Stimulated activated CD4-positive, alpha-beta T cell treated with anti-CD3 and anti-CD28 coated beads, Interleukin-12 subunit alpha, Interleukin-12 subunit beta, amount 100 ng/mL, for 24 hours (primary cell): ENCODE measurements around the gene RBM28.

Experiments
- DNase-seq, 2 experiments: peaks; one replicate each; pipeline ENCODE4 v3.0.0-alpha.2; 2020; ENCODE audit warnings: low read depth in 2 of 2

Gene RBM28, protein sequence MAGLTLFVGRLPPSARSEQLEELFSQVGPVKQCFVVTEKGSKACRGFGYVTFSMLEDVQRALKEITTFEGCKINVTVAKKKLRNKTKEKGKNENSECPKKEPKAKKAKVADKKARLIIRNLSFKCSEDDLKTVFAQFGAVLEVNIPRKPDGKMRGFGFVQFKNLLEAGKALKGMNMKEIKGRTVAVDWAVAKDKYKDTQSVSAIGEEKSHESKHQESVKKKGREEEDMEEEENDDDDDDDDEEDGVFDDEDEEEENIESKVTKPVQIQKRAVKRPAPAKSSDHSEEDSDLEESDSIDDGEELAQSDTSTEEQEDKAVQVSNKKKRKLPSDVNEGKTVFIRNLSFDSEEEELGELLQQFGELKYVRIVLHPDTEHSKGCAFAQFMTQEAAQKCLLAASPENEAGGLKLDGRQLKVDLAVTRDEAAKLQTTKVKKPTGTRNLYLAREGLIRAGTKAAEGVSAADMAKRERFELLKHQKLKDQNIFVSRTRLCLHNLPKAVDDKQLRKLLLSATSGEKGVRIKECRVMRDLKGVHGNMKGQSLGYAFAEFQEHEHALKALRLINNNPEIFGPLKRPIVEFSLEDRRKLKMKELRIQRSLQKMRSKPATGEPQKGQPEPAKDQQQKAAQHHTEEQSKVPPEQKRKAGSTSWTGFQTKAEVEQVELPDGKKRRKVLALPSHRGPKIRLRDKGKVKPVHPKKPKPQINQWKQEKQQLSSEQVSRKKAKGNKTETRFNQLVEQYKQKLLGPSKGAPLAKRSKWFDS

DNA sequence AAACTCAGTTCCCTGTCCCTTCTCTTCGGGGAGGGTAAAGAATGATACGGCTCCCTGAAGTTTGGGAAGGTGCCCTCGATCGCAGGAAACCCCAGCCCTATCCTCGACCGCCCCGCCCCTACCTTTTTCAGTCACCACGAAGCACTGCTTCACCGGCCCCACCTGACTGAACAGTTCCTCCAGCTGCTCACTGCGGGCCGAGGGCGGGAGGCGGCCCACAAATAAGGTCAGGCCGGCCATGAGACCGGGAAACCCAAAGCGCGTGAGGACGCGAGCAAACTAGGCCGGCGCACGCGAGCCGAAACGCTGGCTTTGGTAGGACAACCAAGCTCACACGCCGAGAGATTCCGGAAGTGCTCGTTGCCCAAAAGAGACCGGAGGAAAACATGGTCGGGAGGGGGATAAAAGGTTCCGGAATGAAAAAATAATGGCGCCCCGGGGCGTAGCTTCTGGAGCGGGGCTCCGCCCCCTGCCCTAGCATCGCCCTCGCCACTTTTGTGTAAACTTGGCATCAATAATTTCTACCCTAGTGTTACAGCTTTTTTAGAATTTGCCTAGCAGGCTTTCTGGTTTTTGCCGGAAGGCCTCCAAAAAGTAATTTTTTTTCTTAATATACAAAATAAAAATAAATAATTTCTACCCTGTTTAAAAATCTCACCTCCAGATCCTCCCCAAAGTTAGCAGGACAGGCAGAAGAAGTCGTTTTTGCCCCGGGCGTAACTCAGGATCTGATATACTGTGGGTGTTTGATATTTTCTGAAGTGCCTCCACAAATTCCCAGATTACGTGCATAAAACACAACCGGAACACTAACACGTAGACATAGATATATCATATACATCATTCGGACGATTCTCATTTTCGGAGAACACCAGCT, at the start of gene RBM28:
Gene RBM28 (minus strand): TSS at position 355 of the 877 bp plus-strand sequence. CDS start 115 bp downstream, at position 240.
- peak; percentile 74 to 77 for DNase-seq

DNA sequence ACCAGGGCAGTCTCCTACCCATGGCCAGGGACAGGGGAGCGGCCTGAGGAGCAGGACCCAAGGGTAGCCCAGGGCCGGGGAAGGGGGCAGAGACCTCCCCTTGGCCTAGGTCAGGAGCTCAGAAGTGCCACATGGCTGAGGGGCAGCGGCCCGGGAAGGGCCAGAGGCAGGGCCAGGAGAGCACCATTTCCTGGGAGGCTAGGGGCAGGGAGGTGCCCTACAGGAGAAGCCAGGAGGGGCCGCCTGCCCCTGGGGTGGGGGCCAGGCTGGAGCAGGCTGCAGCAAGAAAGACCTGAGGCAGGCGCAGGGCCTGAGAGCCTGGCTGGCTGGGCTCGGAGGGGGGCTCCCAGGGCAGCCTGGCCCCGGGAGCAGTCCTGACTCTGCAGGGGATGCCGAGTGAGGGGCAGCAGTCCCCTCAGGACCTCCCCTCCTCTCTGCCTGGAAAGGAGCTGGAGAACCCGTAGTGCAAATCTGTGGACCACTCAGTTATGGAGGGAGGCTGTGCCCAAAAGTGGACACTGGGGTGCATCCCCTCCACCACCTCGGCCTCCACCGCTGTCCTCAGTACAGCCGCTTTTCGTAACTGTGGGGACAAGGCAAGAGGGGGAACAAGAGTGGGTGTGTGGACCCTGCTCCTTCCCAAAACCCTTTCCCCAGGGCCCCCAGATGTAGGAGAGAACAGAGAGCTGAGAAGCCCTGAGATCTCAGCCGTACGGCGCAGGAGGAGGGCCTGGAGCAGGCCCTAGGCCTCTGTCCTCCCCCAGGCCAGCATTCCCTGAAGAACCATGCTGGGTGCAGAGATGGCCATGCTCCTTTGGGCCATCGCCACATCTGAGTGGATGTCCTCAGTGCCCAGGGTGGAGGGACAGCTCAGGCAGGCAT, 49.0 kb upstream of the RBM28 start:
- no peak for DNase-seq

DNA sequence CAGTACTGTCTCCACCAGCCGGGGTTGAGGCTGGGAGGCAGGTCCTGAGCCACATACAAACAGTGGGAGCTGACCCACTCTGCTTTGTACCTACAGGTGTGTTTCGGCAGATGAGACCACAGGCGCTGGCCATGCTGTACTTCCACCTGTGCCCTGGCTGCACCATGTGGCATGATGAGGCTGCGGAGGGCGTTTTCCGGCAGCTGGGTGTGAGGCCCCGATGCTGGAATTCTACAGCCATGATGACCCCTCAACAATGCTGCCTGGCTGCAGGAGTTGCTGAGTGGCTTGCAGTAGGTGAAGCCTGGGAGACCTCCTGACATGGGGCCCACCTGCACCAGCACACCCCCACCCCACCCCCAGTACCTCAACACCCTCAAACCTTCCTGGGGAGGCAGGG, 48.1 kb upstream of the RBM28 start:
- DNase-seq = no peak

DNA sequence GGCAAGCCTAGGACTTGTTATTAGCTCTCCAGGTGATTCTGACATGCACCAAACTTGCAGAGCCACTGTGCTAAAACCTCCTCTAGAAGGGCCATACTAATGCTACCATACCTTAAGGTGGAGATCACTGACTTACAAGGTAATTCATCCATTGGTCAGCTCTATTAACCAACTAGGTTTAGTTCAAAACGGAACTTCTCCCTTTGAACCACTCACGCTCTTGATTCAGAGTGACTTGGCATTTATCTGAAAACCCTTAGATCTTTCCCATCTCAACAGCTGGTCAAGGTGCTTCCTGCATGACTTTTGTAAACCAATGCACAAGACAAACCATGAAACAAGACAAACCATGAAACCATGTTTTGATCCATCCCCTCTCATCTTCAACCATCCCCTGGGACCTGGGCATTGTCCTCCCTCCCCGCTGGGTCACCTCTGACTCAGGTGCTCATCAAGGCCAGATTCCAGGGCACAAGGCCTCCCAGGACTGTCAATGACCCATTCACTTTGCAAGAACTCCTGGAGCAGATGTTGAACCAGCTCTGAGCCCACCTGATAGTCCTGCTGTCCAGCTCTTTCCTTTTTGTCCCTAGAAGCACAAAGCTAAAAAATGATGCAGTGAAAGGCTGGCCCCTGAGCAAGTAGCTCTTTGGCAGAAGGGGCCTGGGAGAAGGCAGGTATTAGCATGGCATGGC, 47.3 kb upstream of the RBM28 start:
- DNase-seq = no peak

DNA sequence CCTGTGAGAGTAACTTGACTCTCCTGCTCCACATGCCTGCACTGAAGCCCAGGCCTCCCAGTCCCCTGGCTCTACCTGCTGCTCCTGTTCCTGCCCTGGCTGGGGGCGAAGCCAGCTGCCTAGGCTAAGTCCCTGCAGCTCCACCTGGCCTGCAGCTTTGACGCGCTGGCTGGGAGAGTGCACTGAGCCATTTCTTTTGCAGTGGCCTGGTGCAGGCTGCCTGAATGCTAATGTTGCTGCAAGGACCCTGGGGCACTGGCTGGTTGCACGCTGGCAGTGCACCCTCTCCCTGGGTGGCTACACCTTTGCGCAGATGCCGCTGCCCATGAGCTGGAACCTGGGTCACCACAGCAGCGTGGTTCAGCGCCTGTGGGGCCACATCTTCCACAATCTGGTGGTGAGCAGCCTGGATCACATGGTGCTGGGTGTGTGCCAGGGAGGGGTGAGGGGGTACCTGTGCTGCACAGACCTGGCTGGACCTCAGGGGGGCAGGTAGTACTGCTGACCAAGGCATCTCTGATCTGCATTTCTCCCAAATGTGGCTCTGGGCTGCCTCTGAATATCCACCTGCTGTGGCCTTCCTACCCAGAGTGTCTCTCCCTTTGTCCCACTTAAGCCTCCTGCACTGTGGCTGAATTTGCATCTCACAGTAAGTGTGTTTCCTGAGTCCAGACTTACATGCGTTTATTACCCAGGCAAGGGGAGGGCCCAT, 46.1 kb upstream of the RBM28 start:
- DNase-seq = no peak

DNA sequence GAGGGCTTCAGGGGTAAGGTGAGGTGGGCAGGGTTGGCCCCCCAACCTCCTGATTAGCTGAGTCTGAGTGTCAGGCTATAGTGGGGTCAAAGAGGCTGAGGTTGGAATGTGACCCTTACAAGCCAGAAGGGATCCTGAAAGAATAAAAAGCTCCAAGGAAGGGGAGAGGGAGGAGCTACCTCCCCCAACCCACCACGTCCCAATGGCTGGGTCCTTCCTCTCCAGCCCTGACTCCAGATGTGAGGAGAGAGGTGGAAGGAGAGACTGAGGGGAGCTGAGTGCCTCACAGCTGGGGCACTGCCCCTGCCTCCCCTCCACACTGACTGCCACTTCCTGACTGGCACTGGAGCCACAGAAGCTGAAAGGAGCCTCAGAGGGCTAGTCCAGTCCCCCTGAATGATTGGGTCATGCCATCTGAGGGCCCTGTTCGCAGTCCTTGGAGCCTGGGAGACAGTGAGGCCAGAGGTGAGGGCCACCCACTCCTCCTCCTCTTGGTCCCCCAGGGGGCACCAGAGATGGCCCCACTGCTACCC, 45.4 kb upstream of the RBM28 start:
- DNase-seq = no peak

DNA sequence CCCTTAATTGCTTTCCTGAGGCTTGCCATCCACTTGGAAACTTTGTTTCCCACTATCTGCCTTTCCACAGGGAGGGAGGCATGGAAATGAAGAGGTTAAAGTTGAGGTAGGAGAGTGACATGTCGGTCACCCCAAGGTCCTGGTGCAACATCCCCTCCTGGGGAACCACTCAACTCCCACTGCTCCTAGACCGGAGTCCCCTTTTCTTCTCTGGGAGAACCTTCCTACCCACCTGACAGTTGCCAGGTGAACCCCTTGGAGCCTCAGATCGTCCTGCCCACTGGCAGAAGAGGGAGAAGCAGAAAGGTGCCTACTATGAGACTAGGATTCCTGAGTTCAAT, 44.4 kb upstream of the RBM28 start:
- no peak for DNase-seq

DNA sequence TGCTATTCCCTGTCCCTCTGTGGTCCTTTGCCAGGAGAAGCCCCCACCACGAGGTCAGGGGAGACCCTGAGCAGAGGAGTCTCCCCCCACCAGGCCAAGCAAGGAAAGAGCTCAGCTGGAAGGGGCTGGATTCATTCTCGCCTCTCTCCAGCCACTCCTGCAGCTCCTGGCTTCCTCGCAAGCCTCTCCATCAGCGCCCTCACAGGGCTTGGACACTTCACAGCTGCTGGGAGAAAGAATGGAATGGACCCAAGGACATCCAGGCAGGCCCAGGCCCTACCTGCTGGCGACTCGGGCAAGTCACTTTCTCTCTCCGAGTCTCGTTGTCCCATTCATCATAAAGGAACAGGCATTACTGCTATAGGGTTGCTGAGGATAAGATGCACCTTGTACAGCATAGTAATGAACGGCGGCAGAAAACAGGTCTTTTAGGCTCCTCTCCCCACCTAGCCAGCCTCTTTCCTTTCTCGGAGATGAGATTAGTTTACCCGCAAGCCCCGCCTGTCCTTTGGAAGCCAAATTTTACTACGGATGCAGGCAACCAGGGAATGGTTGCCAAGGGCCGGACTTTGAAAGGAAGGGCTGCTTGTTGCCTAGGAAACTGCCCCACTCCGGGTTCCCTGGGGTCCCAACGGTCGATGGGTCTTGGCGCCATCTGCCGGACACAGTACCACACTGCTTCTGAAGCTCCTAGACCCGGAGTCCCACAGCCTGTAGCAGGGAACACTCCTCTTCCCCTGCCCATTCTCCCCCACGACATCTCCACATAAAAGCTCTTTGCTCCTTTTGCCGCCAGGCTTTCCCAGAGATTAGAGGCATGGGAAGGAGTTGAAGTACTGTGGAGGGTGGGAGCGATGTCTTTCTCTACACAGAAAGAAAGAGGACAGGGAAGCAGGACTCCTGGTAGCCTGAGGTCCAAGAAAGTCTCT, 43.8 kb upstream of the RBM28 start:
- DNase-seq = peak; percentile 49 to 71

DNA sequence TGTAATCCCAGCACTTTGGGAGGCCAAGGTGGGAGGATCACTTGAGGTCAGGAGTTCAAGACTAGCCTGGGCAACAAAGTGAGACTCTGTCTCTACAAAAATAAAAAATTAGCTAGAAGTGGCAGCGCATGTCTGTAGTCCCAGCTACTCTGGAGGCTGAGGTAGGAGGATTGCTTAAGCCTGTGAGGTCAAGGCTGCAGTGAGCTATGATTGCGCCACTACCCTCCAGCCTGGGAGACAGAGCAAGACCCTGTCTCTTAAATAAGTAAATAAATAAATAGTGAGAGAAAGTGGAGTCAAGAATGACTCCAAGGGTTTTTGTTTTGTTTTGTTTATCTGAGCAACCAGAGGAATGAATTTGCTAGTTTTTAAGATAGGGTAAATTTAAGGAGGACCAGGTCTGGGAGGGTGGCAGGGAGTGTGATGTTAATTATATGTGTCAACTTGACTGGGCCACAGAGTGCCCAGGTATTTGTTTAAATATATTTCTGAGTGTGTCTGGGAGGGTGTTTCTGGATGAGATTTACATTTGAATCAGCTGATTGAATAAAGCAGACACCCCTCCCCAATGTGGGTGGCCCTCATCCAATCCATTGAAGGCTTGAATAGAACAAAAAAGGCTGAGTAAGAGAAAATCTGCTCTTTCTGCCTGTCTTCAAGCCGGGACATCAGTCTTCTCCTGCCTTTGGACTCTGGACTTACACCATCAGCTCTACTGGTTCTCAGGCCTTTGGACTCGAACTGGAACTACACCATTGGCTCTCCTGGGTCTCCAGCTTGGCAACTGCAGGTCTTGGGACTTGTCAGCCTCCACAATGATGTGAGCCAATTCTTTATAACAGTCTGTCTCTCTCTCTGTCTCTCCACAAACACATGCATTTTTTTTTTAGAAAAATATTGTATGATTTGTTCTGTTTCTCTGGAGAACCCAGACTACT, 42.5 kb upstream of the RBM28 start:
- DNase-seq = no peak

DNA sequence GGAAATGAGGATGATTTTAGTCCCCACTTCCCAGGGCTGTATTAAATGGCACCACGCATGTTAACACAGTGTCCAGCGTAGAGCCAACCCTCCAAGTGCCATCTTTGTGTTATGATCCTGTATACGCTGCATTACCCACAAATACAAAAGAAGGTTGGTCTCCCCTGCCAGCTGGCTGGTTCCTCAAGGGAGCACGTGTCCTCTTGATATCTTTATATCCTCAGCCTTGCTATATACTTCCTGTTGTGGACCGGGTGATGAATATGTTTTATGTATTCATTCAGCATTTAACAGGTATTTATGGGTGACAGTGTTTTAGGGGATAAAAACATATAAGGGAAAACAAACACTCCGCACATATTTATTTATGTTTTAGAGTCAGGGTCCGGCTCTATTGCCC, 41.0 kb upstream of the RBM28 start:
- no peak for DNase-seq

DNA sequence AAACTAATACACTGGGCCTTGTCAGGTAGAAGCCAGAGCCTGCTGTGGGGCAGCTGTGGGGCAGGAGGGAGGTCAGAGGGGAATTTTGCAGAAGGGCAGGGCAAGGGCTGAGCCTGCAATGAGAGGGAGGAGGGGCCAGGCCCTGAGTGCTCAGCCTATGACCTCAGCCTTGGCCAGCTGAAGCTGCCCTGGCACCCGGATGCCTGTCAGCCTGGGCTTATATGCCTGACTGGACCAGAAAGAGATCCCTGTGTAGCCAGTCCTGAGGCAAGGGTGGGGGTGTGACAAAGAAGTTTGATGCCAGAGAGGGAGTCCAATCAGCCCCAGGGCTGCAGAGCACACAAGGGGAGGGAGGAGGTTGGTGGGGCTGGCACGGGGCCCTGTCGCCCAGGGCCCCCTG, 40.1 kb upstream of the RBM28 start:
- DNase-seq = no peak

DNA sequence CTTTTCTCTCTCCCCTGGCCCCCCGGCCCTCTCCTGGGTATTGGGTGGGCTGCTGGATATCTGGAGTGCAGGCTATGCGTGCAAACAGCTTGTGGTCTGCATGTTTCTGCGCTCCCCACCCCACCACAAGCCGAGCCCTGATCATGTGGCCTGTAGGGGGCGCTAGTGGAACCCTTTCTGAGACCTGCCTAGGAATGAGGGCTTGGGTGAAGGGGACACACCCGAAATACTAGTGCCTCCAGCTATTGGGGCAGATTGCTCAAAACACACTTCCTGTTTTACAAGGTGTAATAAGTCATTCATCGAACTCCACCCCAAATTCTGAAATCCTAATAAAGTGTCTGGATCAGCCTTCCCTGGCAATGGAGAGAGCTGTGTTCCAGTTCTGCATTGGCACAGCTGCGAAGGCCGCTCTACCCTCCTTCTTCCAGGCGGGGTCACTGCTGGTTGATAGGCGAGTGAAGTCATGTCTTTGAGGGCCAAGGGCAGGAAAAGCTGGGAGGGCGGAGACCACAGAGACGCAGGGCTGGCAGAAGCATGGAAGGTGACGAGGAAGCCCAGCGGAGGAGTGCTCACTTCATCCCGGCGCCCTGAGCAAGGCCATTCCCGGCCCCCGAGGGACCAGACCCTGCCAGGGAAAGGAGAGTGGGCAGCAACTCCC, 37.6 kb upstream of the RBM28 start:
- peak in 1 of 2 experiments; percentile 42 for DNase-seq

DNA sequence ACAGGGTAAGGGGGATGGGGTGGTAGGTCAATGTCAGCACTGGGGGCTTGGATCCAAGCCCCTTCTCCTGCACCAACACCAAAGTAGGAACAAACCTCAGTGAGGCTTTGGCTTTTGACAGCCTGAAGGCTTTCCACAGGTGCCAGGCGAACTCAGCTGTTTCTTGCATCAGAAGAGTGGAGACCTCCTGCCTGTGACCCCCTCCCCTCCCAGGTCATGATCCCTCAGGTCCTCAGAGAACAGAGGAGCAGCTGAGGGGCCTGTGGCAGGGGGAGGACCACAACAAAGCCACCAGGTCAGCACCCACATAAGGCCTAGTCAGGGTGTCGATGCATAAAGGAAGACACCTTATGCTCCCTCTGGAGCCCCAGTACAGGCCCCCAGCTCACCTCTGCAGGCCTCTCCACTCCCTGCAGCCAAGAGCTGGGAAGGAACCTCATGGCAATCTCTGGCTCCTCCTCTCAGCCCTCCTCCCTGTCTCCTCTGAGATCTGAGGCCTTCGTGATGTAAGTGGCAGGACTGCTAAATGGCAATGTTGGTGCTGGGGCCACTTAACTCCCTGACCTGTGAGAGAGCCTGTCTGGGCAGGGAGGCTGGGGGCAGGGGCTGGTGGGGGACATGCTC, 36.9 kb upstream of the RBM28 start:
- DNase-seq = no peak

DNA sequence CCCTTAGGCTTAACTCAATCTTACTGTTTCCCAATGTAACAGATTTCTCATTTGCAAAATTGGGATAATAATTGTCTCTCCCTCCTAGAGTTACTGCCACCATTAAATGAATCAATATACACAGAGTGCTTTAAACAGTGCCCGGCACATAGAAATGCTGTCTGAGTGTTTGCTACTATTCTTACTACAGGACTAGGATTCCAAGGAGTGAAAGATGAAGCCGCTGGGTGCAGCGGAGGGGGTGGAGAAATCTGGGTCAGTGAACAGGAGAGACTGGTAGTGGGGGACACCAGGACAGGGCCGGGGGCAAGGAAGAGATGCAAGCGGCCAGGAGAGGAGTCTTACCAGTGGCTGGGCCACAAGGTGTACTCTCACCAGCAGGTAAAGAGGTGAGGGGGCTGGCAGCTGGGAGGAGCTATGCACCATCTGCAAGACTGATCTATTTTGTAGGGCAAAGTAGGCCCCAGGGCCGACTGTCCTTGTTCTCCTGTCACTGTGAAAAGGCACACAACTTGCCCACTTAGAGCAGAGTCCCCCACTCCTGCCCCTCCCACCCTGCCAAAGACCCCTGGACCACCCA, 36.3 kb upstream of the RBM28 start:
- no peak for DNase-seq

DNA sequence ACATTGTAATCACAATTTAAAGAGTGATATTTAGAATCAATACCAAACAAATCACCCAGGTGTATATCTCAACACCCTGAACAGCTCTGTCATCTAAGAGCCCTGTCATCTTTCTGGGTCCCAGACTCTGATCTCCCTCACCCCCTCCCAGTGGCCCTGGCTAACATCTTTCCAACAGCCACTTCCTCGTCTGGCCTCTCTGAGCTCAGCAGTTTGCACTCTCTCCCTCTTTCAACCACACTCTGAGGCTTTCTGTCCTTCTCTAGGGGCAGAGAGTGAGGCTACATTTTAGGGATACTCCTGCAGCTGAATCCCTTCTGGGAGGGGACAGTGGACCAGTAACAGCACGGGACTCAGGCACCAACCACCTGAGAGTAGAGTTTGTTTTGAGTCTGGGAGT, 34.9 kb upstream of the RBM28 start:
- no peak for DNase-seq

DNA sequence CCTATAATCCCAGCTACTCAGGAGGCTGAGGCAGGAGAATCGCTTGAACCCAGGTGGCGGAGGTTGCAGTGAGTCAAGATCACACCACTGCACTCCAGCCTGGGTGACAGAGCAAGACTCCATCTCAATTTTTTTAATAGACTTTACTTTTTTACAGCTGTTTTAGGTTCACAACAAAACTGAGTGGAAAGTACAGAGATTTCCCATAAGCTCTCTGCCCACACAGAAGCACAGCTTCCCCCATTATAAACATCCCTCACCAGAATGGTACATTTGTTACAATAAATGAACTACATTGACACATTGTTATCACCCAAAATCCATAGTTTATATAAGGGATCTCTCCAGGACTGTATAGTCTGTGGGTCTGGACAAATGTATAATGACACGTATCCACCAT, 32.4 kb upstream of the RBM28 start:
- no peak for DNase-seq
